ENCODE data around the gene SMAD1. TPM values are rescaled to one million over a fixed set of nuclear protein-coding genes. Genes with fewer than 3 reads are reported as not detected.

The SMAD1 gene
- total RNA-seq, 1 donor from 2014 or later = 44.3 TPM

DNA sequence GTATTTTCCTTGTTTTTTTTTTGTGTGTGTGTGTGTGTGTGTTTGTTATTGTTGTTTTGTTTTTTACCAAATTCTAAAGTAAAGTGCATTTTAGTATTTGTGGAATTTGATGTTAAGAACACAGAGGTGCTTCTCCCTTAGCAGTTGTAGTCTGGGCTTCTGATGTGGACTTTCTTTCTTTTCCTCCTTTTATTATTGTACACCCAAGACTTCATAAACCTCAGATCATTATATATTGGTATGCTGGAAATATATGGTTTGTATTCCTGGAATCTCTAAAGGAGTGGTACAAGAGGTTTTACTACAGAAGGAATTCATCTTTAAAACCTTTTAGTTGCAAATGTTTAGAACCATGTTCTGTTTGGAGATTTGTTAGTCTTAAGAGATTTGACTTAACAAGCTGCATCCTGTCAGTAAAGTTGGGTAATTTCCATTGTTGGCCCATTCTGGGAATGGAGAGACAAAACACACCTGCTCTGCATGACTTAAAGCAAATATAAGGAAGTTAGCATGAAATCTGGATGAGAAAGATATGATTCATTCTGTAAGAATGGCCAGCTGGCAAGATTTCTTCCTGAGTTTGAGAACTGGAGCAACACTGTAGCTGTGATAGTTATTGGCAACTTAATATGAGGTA, 64.0 kb downstream of the SMAD1 start:
- Mint-ChIP-seq H3K36me3 (peaks cover 24% of the 10 kb centered on the region), H3K4me3 (no peak overlapping the region)
- no peak overlapping the region for H3K4me2 ChIP-seq

DNA sequence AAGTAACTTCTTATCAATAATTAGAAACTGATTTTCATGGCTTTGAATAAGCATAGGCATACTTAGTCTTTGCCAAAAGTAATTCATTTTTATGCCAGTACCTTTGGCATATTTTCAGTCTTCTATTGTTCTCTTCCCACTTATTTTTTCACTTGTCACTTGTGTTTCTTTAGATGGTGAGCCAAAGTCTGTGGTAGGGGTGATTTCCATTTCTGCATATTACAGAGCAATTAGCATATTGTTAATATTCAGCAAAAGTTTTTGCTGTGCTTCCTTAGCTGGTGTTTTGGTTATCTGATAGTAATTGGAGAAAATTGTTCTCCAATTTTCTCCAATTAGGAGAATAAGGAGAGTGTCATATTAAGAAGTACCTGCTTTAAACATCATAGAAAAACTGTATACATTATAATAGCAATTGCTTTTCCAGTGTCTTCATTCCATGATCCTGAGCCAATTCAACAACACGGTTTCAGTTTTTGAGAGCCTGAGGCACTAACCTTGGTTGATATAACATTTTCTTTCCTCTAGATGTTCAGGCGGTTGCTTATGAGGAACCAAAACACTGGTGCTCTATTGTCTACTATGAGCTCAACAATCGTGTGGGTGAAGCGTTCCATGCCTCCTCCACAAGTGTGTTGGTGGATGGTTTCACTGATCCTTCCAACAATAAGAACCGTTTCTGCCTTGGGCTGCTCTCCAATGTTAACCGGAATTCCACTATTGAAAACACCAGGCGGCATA, 64.7 kb downstream of the SMAD1 start:
- H3K4me3 ChIP-seq = no peak overlapping the region
- H3K27ac Mint-ChIP-seq = no peak overlapping the region
- H3K9me3 ChIP-seq (ENCODE audit: low read depth) = no peaks in the 10 kb centered on the region
- H3K27ac ChIP-seq = no peak overlapping the region
- H3K4me1 Mint-ChIP-seq = no peaks in the 10 kb centered on the region
- H2AFZ ChIP-seq (replicated peaks) = no peak overlapping the region
- no peak overlapping the region for H3K9ac ChIP-seq
- H3K4me3 Mint-ChIP-seq = no peak overlapping the region
- no peaks in the 10 kb centered on the region for H3K27me3 Mint-ChIP-seq (ENCODE audit: insufficient read depth, low read depth)
- TF ChIP-seq, protein P1, sequence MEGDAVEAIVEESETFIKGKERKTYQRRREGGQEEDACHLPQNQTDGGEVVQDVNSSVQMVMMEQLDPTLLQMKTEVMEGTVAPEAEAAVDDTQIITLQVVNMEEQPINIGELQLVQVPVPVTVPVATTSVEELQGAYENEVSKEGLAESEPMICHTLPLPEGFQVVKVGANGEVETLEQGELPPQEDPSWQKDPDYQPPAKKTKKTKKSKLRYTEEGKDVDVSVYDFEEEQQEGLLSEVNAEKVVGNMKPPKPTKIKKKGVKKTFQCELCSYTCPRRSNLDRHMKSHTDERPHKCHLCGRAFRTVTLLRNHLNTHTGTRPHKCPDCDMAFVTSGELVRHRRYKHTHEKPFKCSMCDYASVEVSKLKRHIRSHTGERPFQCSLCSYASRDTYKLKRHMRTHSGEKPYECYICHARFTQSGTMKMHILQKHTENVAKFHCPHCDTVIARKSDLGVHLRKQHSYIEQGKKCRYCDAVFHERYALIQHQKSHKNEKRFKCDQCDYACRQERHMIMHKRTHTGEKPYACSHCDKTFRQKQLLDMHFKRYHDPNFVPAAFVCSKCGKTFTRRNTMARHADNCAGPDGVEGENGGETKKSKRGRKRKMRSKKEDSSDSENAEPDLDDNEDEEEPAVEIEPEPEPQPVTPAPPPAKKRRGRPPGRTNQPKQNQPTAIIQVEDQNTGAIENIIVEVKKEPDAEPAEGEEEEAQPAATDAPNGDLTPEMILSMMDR (IDR thresholded peaks at IDR 0.05) = no peak
- TF ChIP-seq EZH2 (IDR thresholded peaks at IDR 0.05) = no peak
- no peak for TF ChIP-seq EZH2phosphoT487 (IDR thresholded peaks at IDR 0.05)
- H3F3A ChIP-seq (ENCODE audit: low read depth) = no peaks in the 10 kb centered on the region
- H3K4me1 ChIP-seq = peaks cover 4% of the 10 kb centered on the region
- H3K36me3 Mint-ChIP-seq = peaks cover 22% of the 10 kb centered on the region
- H4K20me1 ChIP-seq (ENCODE audit: low read depth) = no peaks in the 10 kb centered on the region
- H3K36me3 ChIP-seq = no peaks in the 10 kb centered on the region
- H3K4me2 ChIP-seq = no peak overlapping the region
- no peaks in the 10 kb centered on the region for H3K27me3 ChIP-seq
- H3K79me2 ChIP-seq (ENCODE audit: low read depth) = no peaks in the 10 kb centered on the region
- no peaks in the 10 kb centered on the region for H3K9me3 Mint-ChIP-seq
- DNase-seq (ENCODE audit: low spot score) = no peak

More for the DNA sequence above, 64.0 kb downstream of the SMAD1 start:
- no peak overlapping the region for H2AFZ ChIP-seq (replicated peaks)
- Mint-ChIP-seq H3K4me1 (no peaks in the 10 kb centered on the region), H3K27me3 (ENCODE audit: insufficient read depth, low read depth) (no peaks in the 10 kb centered on the region), H3K9me3 (no peaks in the 10 kb centered on the region), H3K27ac (no peak overlapping the region)
- DNase-seq (ENCODE audit: low spot score) = no peak
- H4K20me1 ChIP-seq (ENCODE audit: low read depth) = no peaks in the 10 kb centered on the region
- H3F3A ChIP-seq (ENCODE audit: low read depth) = no peaks in the 10 kb centered on the region
- no peaks in the 10 kb centered on the region for H3K36me3 ChIP-seq
- H3K4me3 ChIP-seq = no peak overlapping the region
- H3K27ac ChIP-seq = no peak overlapping the region
- peaks cover 10% of the 10 kb centered on the region for H3K4me1 ChIP-seq
- TF ChIP-seq, protein P1 (IDR thresholded peaks at IDR 0.05) = no peak
- no peak for TF ChIP-seq EZH2 (IDR thresholded peaks at IDR 0.05)
- TF ChIP-seq EZH2phosphoT487 (IDR thresholded peaks at IDR 0.05) = no peak
- H3K79me2 ChIP-seq (ENCODE audit: low read depth) = no peaks in the 10 kb centered on the region
- H3K27me3 ChIP-seq = no peaks in the 10 kb centered on the region
- no peak overlapping the region for H3K9ac ChIP-seq
- H3K9me3 ChIP-seq (ENCODE audit: low read depth) = no peaks in the 10 kb centered on the region

DNA sequence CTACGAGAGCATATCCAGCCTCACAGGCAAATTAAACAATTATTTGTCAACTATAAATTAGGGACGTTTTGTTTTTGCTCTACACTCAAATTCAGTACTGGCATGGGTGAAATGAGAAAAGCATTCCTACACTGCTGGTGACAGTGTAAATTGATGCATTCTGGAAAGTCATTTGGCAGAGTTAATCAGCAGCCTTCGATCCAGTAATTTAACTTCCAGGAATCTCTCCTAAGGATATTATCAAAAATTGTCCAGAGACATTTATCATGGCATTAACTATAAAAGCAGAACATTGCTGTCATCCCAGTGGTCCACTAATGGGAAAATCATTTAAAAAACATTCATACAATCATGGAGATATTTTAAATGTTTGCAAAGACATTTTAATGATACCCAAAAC, 70.0 kb downstream of the SMAD1 start:
- H3K4me1 Mint-ChIP-seq = no peaks in the 10 kb centered on the region
- no peaks in the 10 kb centered on the region for H4K20me1 ChIP-seq (ENCODE audit: low read depth)
- H3K79me2 ChIP-seq (ENCODE audit: low read depth) = no peaks in the 10 kb centered on the region
- H3K9me3 ChIP-seq (ENCODE audit: low read depth) = no peaks in the 10 kb centered on the region
- peaks cover 3% of the 10 kb centered on the region for H3K27me3 Mint-ChIP-seq (ENCODE audit: insufficient read depth, low read depth)
- no peak for TF ChIP-seq EZH2 (IDR thresholded peaks at IDR 0.05)
- TF ChIP-seq, protein P1 (IDR thresholded peaks at IDR 0.05) = no peak
- no peak for TF ChIP-seq EZH2phosphoT487 (IDR thresholded peaks at IDR 0.05)
- H3K9ac ChIP-seq = no peak overlapping the region
- no peaks in the 10 kb centered on the region for H3F3A ChIP-seq (ENCODE audit: low read depth)
- no peak overlapping the region for H3K27ac ChIP-seq
- no peaks in the 10 kb centered on the region for H3K36me3 ChIP-seq
- H3K4me1 ChIP-seq = no peaks in the 10 kb centered on the region
- no peak overlapping the region for H3K4me3 ChIP-seq
- H3K4me2 ChIP-seq = no peak overlapping the region
- no peak overlapping the region for H2AFZ ChIP-seq (replicated peaks)
- no peak overlapping the region for H3K27ac Mint-ChIP-seq
- peaks cover 31% of the 10 kb centered on the region for H3K36me3 Mint-ChIP-seq
- H3K27me3 ChIP-seq = no peaks in the 10 kb centered on the region
- DNase-seq (ENCODE audit: low spot score) = no peak
- H3K9me3 Mint-ChIP-seq = no peaks in the 10 kb centered on the region
- H3K4me3 Mint-ChIP-seq = no peak overlapping the region
